Thymus (tissue), 11 donors: ENCODE measurements around the gene MALT1. TPM values are rescaled to one million over a fixed set of nuclear protein-coding genes. Genes with fewer than 3 reads are reported as not detected.
"Not testable (repeated sequence)": the region's sequence is repeated elsewhere in the genome, so short reads cannot be mapped to it uniquely, and the experiment has no call there.

Experiments used
- DNase-seq, 9 donors: peaks; one replicate each; pipeline ENCODE4 v3.0.0-alpha.2; 2013; ENCODE audit warnings: low spot score in 9 of 9, low read depth in 6 of 9, missing footprints in 1 of 9
- H3K27ac ChIP-seq, 2 donors: one replicate each; pipeline ENCODE4 v1.5.1; 2013; ENCODE audit warnings: control low read depth in 1 of 2, low read depth in 1 of 2, low read length in 1 of 2, mild to moderate bottlenecking in 1 of 2, moderate library complexity in 1 of 2
- H3K27me3 ChIP-seq, 2 donors: one replicate each; pipeline ENCODE4 v1.5.1; 2013; ENCODE audit warnings: low read length in 1 of 2; ENCODE audit not compliant: control insufficient read depth in 2 of 2, insufficient read depth in 1 of 2
- H3K36me3 ChIP-seq, 2 donors: one replicate each; pipeline ENCODE4 v1.5.1; 2013; ENCODE audit warnings: low read length in 1 of 2, mild to moderate bottlenecking in 1 of 2, moderate library complexity in 1 of 2; ENCODE audit not compliant: control insufficient read depth in 2 of 2, insufficient read depth in 2 of 2
- H3K4me1 ChIP-seq, 2 donors: one replicate each; pipeline ENCODE4 v1.5.1; 2013; ENCODE audit warnings: low read length in 2 of 2; ENCODE audit not compliant: control insufficient read depth in 2 of 2, insufficient read depth in 2 of 2
- H3K4me3 ChIP-seq, 2 donors: one replicate each; pipeline ENCODE4 v1.5.1; 2013; ENCODE audit warnings: low read length in 2 of 2, control low read depth in 1 of 2, mild to moderate bottlenecking in 1 of 2
- H3K9me3 ChIP-seq, 2 donors: one replicate each; pipeline ENCODE4 v1.5.1; 2013; ENCODE audit warnings: low read length in 1 of 2, mild to moderate bottlenecking in 1 of 2; ENCODE audit not compliant: control insufficient read depth in 2 of 2, insufficient read depth in 1 of 2
- WGBS: extraction: QIAGEN DNeasy Blood & Tissue Kit; methylation state at CpG from one replicate; pipeline ENCODE4 v1.1.7; 2013; 5-methylcytosine and 5-hydroxymethylcytosine counted together
- polyA plus RNA-seq: library from polyadenylated mRNA; stranded (reverse); fragments of 200-250 nt; gene quantifications from one replicate; pipeline ENCODE4 v1.2.3, GENCODE V29; 2013
- total RNA-seq: library from RNA; stranded (reverse); fragments of 120-200 nt; gene quantifications from one replicate; pipeline ENCODE4 v1.2.4, GENCODE V29; 2013
- donor health status: healthy.

Gene MALT1
- total and polyA plus RNA-seq, 2 donors: 35.2 to 40.0 TPM

DNA sequence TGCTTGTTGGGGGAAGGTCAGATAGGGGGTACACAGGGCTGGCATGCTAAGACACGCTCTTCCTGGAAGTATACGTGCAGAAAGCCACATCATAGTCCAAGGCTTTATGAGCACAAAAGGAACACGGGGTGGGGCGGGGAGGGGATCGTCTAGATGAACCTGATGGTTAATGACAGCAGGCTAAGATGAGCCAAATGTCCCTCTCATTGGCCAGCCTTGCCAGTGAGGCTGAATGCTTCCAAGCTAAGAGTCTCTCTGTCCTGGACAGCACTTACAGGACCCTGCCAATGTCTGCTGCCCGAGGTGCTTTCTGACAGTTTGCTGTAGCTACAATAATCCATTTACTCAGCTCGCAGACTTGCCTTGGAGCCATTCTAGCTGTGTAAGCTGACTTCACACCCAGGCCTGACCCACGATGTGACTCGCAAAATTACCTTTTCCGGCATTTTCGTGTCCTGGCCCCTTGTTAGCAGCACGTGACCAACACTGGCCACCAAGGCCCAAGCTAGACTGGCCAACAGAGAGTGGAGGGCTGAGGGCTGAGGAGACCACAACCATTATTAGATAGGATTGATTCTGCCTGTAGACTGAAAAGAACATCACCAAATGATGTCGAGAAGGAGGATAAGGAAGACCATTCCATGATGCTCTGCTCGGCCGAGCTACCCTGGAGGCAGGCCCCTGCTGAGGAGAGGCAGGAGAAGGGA, 84.2 kb downstream of the MALT1 start:
- H3K4me1 ChIP-seq: peaks cover 5 to 19% of the 10 kb centered on the region in 2 donors
- peak overlapping the region in 1 of 2 donors; percentile 76 for H3K27ac ChIP-seq
- peaks cover 0 to 4% of the 10 kb centered on the region in 2 donors for H3K27me3 ChIP-seq
- H3K4me3 ChIP-seq: no peak overlapping the region
- WGBS: 83% methylated on average over 15 of the region's 15 CpGs
- no peaks in the 10 kb centered on the region for H3K36me3 ChIP-seq
- peak in 4 of 9 donors; percentile 10 to 44 (median 20) for DNase-seq
- H3K9me3 ChIP-seq: no peaks in the 10 kb centered on the region

DNA sequence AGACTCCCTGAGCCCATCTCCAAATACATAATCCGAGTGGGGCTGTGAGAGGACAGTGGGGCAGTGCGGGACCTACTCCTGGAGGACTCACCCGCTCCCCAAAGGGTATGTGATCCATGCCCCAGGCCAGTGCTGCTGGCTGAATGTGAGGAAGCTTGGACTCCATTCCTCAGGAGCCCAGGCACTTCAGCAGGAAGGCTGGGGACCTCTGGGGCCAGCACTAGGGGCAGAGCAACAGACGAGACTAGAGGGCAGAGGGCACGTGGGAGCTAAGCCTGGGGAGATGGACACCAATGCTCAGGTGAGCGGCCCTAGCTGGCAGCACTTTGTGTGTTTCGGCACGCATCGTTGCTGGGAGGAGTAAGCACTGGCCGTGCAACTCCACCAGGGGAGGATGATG, 84.9 kb downstream of the MALT1 start:
- no peak overlapping the region for H3K27ac ChIP-seq
- DNase-seq: no peak
- 98% methylated on average over 9 of the region's 10 CpGs for WGBS
- peaks cover 5 to 19% of the 10 kb centered on the region in 2 donors for H3K4me1 ChIP-seq
- no peaks in the 10 kb centered on the region for H3K9me3 ChIP-seq
- no peaks in the 10 kb centered on the region for H3K36me3 ChIP-seq
- peaks cover 0 to 4% of the 10 kb centered on the region in 2 donors for H3K27me3 ChIP-seq
- no peak overlapping the region for H3K4me3 ChIP-seq

- 97% methylated on average over 8 of the region's 8 CpGs for WGBS
- Histone ChIP-seq H3K27me3 (peaks cover 0 to 4% of the 10 kb centered on the region in 2 donors), H3K27ac (no peak overlapping the region), H3K4me1 (peaks cover 5 to 19% of the 10 kb centered on the region in 2 donors), H3K9me3 (no peaks in the 10 kb centered on the region), H3K4me3 (no peak overlapping the region), H3K36me3 (no peaks in the 10 kb centered on the region)
- no peak for DNase-seq
Observed at GRCh38 chr18:58756596-58757240, 85.5 kb downstream of the MALT1 start.

DNA sequence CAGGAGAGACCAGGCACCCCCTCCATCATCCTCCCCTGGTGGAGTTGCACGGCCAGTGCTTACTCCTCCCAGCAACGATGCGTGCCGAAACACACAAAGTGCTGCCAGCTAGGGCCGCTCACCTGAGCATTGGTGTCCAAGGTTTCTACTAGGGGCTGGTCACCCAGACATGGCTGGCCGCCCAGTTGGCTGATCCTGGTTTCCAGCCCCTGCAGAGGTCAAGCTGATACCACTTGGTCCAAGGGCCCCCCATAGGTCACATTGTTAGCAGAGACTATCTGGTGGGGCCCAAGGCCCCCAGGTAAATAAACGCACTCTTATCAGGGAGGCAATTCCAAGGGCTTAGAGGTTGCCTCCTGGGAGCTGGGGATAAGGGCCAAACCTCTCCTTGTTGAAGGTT, 86.1 kb downstream of the MALT1 start:
- not testable (repeated sequence) for H3K36me3 ChIP-seq, H3K27ac ChIP-seq, H3K27me3 ChIP-seq, H3K9me3 ChIP-seq, H3K4me3 ChIP-seq, DNase-seq
- 97% methylated on average over 7 of the region's 7 CpGs for WGBS
- peaks cover 5 to 19% of the 10 kb centered on the region in 2 donors for H3K4me1 ChIP-seq

- DNase-seq: no peak
- 78% methylated on average over 3 of the region's 3 CpGs for WGBS
- no peak overlapping the region for H3K4me3 ChIP-seq
Observed at GRCh38 chr18:58758046-58758445, 86.8 kb downstream of the MALT1 start.

GRCh38 chr18:58758606-58759005, 87.3 kb downstream of the MALT1 start:
- Histone ChIP-seq H3K27me3 (peaks cover 0 to 11% of the 10 kb centered on the region in 2 donors), H3K4me1 (peaks cover 5 to 23% of the 10 kb centered on the region in 2 donors), H3K4me3 (no peak overlapping the region), H3K36me3 (no peaks in the 10 kb centered on the region), H3K9me3 (no peaks in the 10 kb centered on the region), H3K27ac (no peak overlapping the region)
- no peak for DNase-seq
- WGBS: 96% methylated on average over 9 of the region's 9 CpGs

More at GRCh38 chr18:58758046-58758445, 86.8 kb downstream of the MALT1 start:
- H3K27ac ChIP-seq: no peak overlapping the region
- peaks cover 5 to 23% of the 10 kb centered on the region in 2 donors for H3K4me1 ChIP-seq
- peaks cover 0 to 9% of the 10 kb centered on the region in 2 donors for H3K27me3 ChIP-seq
- no peaks in the 10 kb centered on the region for H3K36me3 ChIP-seq
- H3K9me3 ChIP-seq: no peaks in the 10 kb centered on the region

- Histone ChIP-seq H3K27me3 (peaks cover 0 to 19% of the 10 kb centered on the region in 2 donors), H3K4me1 (peaks cover 0 to 7% of the 10 kb centered on the region in 2 donors), H3K27ac (no peak overlapping the region), H3K36me3 (no peaks in the 10 kb centered on the region), H3K9me3 (no peaks in the 10 kb centered on the region), H3K4me3 (no peak overlapping the region)
- 78% methylated on average over 14 of the region's 14 CpGs for WGBS
- no peak for DNase-seq
Observed at GRCh38 chr18:58761241-58761969, 90.1 kb downstream of the MALT1 start.

GRCh38 chr18:58761970-58762780, 90.9 kb downstream of the MALT1 start:
- H3K4me1 ChIP-seq: peaks cover 0 to 7% of the 10 kb centered on the region in 2 donors
- H3K27ac ChIP-seq: no peak overlapping the region
- H3K9me3 ChIP-seq: no peaks in the 10 kb centered on the region
- no peak for DNase-seq
- 97% methylated on average over 15 of the region's 15 CpGs for WGBS
- H3K4me3 ChIP-seq: no peak overlapping the region
- no peaks in the 10 kb centered on the region for H3K36me3 ChIP-seq
- peaks cover 0 to 19% of the 10 kb centered on the region in 2 donors for H3K27me3 ChIP-seq
